Fibroblast of lung (primary cell): ENCODE data around the gene IGSF21.

ENCODE experiments used
- CTCF ChIP-seq, 2 donors: IDR thresholded peaks in 1 of 2; conservative IDR thresholded peaks in 1 of 2; 1 replicate in 1 of 2; 2 replicates in 1 of 2; pipeline ENCODE4 v1.5.1; 2011 to 2012; ENCODE audit warnings: low read length in 2 of 2, control low read depth in 1 of 2, inconsistent platforms in 1 of 2, low read depth in 1 of 2, mild to moderate bottlenecking in 1 of 2
- EZH2 ChIP-seq: IDR thresholded peaks from 2 replicates; pipeline ENCODE4 v1.5.1; 2012; ENCODE audit warnings: low read length, control low read depth, mild to moderate bottlenecking; ENCODE audit errors: missing control alignments

- TF ChIP-seq CTCF (conservative IDR thresholded peaks at IDR 0.05 in 1 of 2, IDR thresholded peaks at IDR 0.05 in 1 of 2; ENCODE audit: low read depth in 1 of 2, low read length in 2 of 2) (no peak), EZH2 (no peak)
Observed at GRCh38 chr1:18320051-18320450, 212.5 kb downstream of the IGSF21 start.
